HepG2 (cell line): ENCODE measurements around the gene PLA2G4D. TPM values are rescaled to one million over a fixed set of nuclear protein-coding genes. Genes with fewer than 3 reads are reported as not detected.

Experiments
- ARNTL ChIP-seq: sonication (generic); formaldehyde crosslinking; IDR thresholded peaks from 2 replicates; pipeline ENCODE4 v1.4.0; 2020; ENCODE audit warnings: mild to moderate bottlenecking, missing genetic modification reagents
- CREB1 ChIP-seq, 2 experiments: fragments of 450-650 bp in 1 of 2; IDR thresholded peaks; 2 replicates each; pipeline ENCODE4 v1.6.1; 2016 to 2017; ENCODE audit warnings: control low read depth in 1 of 2, mild to moderate bottlenecking in 1 of 2, missing compliant biosample characterization in 1 of 2, missing genetic modification characterization in 1 of 2
- CREM ChIP-seq, 2 experiments: sonication (generic) in 1 of 2; formaldehyde crosslinking in 1 of 2; IDR thresholded peaks; 2 replicates each; pipeline versions ENCODE4 v1.4.0 to v1.6.1; 2016 to 2020; ENCODE audit warnings: antibody characterized with exemption in 1 of 2, mild to moderate bottlenecking in 1 of 2, missing genetic modification reagents in 1 of 2
- ELF3 ChIP-seq: IDR thresholded peaks from 2 replicates; pipeline ENCODE4 v1.6.1; 2016; ENCODE audit warnings: missing genetic modification reagents, missing compliant biosample characterization
- FUBP1 ChIP-seq: sonication (generic); formaldehyde crosslinking; IDR thresholded peaks from 2 replicates; pipeline ENCODE4 v1.5.1; 2020; ENCODE audit warnings: missing genetic modification reagents, mild to moderate bottlenecking, borderline replicate concordance
- GLI4 ChIP-seq: sonication (generic); formaldehyde crosslinking; IDR thresholded peaks from 2 replicates; pipeline ENCODE4 v1.5.1; 2020; ENCODE audit warnings: missing genetic modification reagents, mild to moderate bottlenecking, moderate library complexity, borderline replicate concordance
- KDM1A ChIP-seq: IDR thresholded peaks from 2 replicates; pipeline ENCODE4 v1.6.1; 2016; ENCODE audit warnings: missing compliant biosample characterization
- MAFG ChIP-seq: sonication (generic); formaldehyde crosslinking; IDR thresholded peaks from 2 replicates; pipeline ENCODE4 v1.5.1; 2020; ENCODE audit warnings: mild to moderate bottlenecking, missing genetic modification reagents
- PLRG1 ChIP-seq: fragments of 450-650 bp; conservative IDR thresholded peaks from 2 replicates; pipeline ENCODE4 v1.6.1; 2016
- RAD51 ChIP-seq: fragments of 450-650 bp; IDR thresholded peaks from 2 replicates; pipeline ENCODE4 v1.6.1; 2016; ENCODE audit warnings: borderline replicate concordance
- SNAPC5 ChIP-seq: sonication (generic); formaldehyde crosslinking; IDR thresholded peaks from 2 replicates; pipeline ENCODE4 v1.8.1; 2023; ENCODE audit warnings: mild to moderate bottlenecking, missing genetic modification reagents, borderline replicate concordance
- SOX5 ChIP-seq: IDR thresholded peaks from 2 replicates; pipeline ENCODE4 v1.6.1; 2016; ENCODE audit warnings: borderline replicate concordance
- ZBTB43 ChIP-seq: sonication (generic); formaldehyde crosslinking; conservative IDR thresholded peaks from 2 replicates; pipeline ENCODE4 v1.4.0; 2020; ENCODE audit warnings: missing genetic modification reagents
- ZNF282 ChIP-seq: fragments of 450-650 bp; IDR thresholded peaks from 2 replicates; pipeline ENCODE4 v1.6.1; 2018; ENCODE audit not compliant: partially characterized antibody
- ZNF629 ChIP-seq: sonication (generic); formaldehyde crosslinking; conservative IDR thresholded peaks from 2 replicates; pipeline ENCODE4 v1.5.0; 2020; ENCODE audit warnings: missing genetic modification reagents
- ZNF687 ChIP-seq: sonication (generic); formaldehyde crosslinking; IDR thresholded peaks from 2 replicates; pipeline ENCODE4 v1.5.1; 2020; ENCODE audit warnings: mild to moderate bottlenecking, missing genetic modification reagents, moderate library complexity
- polyA plus RNA-seq, 8 experiments: library from polyadenylated mRNA; depleted of rRNA in 3 of 8; stranded (reverse) in 7 of 8; unstranded in 1 of 8; fragments of >200 nt; fragmentation: Illumina TruSeq in 4 of 8; extraction: Trizol in 4 of 8; gene quantifications; 2 replicates each; pipeline versions ENCODE4 v1.2.1 to v1.2.3, GENCODE V29; 2011 to 2016; ENCODE audit warnings: low read depth in 4 of 8, missing spikeins in 1 of 8, mixed read lengths in 1 of 8; ENCODE audit not compliant: insufficient read depth in 1 of 8
- total RNA-seq, 5 experiments: library from RNA; depleted of rRNA; stranded (reverse); fragments of >200 nt; fragmentation: Illumina TruSeq; extraction: Trizol; gene quantifications; 2 replicates each; pipeline ENCODE4 v1.2.3, GENCODE V29; 2016; ENCODE audit warnings: low read depth in 1 of 5
- TF ChIP-seq, protein P1 (sequence below): sonication (generic); formaldehyde crosslinking; IDR thresholded peaks from 2 replicates; pipeline ENCODE4 v1.4.0; 2020; ENCODE audit warnings: missing genetic modification reagents
- TF ChIP-seq, protein P2 (sequence below): sonication (generic); formaldehyde crosslinking; IDR thresholded peaks from 2 replicates; pipeline ENCODE4 v1.5.0; 2020; ENCODE audit warnings: mild to moderate bottlenecking, missing genetic modification reagents, moderate library complexity

The PLA2G4D gene
- total and polyA plus RNA-seq, 2 of the 13 experiments (the other 11 are each of a cell fraction or from before 2014, with no cell fraction given) = 0.04 to 0.21 TPM

DNA sequence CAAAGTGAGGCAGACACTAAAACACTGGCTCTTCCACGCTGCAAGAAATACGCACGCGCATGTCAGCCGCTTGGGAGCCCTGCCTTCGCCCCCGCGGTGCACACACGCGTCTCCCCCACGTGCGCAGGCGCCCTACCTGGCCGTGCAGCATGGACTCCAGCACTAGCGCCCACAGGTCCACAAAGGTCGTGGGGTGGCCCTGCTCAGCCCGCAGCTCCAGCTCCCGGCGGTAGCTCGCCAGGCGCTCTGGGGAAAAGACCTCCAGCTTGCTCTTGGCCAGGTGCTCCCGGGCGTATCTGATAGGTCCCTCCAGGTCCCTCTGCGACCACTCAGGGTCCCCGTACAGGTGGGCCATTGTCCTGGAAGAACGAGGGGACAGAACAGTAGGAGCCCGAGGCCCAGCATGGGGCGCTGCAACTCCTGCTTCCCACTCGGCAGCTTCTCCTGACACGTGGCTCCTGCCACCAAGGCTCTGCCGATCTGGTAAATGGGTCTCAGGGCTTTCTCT, 14.9 kb downstream of the PLA2G4D start (continued):
- peak; percentile 57 for TF ChIP-seq ZNF687 (CRISPR knock-in tag)
- TF ChIP-seq FUBP1 = no peak
- TF ChIP-seq, protein P1, sequence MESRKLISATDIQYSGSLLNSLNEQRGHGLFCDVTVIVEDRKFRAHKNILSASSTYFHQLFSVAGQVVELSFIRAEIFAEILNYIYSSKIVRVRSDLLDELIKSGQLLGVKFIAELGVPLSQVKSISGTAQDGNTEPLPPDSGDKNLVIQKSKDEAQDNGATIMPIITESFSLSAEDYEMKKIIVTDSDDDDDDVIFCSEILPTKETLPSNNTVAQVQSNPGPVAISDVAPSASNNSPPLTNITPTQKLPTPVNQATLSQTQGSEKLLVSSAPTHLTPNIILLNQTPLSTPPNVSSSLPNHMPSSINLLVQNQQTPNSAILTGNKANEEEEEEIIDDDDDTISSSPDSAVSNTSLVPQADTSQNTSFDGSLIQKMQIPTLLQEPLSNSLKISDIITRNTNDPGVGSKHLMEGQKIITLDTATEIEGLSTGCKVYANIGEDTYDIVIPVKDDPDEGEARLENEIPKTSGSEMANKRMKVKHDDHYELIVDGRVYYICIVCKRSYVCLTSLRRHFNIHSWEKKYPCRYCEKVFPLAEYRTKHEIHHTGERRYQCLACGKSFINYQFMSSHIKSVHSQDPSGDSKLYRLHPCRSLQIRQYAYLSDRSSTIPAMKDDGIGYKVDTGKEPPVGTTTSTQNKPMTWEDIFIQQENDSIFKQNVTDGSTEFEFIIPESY (CRISPR knock-in tag) = peak; percentile 82
- no peak for TF ChIP-seq PLRG1
- no peak for TF ChIP-seq CREM (IDR thresholded peaks at IDR 0.05)
- no peak for TF ChIP-seq CREM (CRISPR knock-in tag; IDR thresholded peaks at IDR 0.05)
- TF ChIP-seq RAD51 = no peak
- TF ChIP-seq ZBTB43 (CRISPR knock-in tag) = no peak
- TF ChIP-seq KDM1A (CRISPR knock-in tag) = no peak
- peak; percentile 59; the same call in 1 of the 2 replicates for TF ChIP-seq ZNF629 (CRISPR knock-in tag)
- no peak for TF ChIP-seq ARNTL
- TF ChIP-seq, protein P2, sequence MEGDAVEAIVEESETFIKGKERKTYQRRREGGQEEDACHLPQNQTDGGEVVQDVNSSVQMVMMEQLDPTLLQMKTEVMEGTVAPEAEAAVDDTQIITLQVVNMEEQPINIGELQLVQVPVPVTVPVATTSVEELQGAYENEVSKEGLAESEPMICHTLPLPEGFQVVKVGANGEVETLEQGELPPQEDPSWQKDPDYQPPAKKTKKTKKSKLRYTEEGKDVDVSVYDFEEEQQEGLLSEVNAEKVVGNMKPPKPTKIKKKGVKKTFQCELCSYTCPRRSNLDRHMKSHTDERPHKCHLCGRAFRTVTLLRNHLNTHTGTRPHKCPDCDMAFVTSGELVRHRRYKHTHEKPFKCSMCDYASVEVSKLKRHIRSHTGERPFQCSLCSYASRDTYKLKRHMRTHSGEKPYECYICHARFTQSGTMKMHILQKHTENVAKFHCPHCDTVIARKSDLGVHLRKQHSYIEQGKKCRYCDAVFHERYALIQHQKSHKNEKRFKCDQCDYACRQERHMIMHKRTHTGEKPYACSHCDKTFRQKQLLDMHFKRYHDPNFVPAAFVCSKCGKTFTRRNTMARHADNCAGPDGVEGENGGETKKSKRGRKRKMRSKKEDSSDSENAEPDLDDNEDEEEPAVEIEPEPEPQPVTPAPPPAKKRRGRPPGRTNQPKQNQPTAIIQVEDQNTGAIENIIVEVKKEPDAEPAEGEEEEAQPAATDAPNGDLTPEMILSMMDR (CRISPR knock-in tag) = peak; percentile 43
- TF ChIP-seq CREB1 (IDR thresholded peaks at IDR 0.05) = no peak
- no peak for TF ChIP-seq CREB1 (CRISPR knock-in tag; IDR thresholded peaks at IDR 0.05)
- TF ChIP-seq SOX5 = no peak
- TF ChIP-seq ELF3 (CRISPR knock-in tag) = no peak
- TF ChIP-seq GLI4 (CRISPR knock-in tag) = no peak
- no peak for TF ChIP-seq SNAPC5 (CRISPR knock-in tag)
- TF ChIP-seq MAFG (CRISPR knock-in tag) = no peak
- TF ChIP-seq ZNF282 = no peak
- TF ChIP-seq, all 625 proteins: peak for 6
